ENCODE results near the gene ADISSP.

DNA sequence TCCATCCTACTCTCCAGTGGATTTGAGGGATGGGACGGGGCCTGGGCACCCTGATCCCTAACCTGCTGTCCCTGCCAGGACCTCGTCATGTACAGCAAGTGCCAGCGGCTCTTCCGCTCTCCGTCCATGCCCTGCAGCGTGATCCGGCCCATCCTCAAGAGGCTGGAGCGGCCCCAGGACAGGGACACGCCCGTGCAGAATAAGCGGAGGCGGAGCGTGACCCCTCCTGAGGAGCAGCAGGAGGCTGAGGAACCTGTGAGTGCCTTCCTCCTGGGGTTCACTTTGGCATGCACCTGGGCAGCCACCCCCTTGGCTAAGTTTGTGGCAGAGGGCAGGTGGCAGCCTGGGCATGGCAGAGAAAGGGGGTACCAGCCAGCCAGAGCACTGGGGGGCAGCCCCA is 34.3 kb upstream of the ADISSP start:
- TF ChIP-seq, protein P1, sequence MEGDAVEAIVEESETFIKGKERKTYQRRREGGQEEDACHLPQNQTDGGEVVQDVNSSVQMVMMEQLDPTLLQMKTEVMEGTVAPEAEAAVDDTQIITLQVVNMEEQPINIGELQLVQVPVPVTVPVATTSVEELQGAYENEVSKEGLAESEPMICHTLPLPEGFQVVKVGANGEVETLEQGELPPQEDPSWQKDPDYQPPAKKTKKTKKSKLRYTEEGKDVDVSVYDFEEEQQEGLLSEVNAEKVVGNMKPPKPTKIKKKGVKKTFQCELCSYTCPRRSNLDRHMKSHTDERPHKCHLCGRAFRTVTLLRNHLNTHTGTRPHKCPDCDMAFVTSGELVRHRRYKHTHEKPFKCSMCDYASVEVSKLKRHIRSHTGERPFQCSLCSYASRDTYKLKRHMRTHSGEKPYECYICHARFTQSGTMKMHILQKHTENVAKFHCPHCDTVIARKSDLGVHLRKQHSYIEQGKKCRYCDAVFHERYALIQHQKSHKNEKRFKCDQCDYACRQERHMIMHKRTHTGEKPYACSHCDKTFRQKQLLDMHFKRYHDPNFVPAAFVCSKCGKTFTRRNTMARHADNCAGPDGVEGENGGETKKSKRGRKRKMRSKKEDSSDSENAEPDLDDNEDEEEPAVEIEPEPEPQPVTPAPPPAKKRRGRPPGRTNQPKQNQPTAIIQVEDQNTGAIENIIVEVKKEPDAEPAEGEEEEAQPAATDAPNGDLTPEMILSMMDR (IDR thresholded peaks at IDR 0.05), result no peak
- no peak for TF ChIP-seq ZFX (IDR thresholded peaks at IDR 0.05; ENCODE audit: borderline replicate concordance)
